ENCODE results near the gene ACYP1.

The ACYP1 gene

DNA sequence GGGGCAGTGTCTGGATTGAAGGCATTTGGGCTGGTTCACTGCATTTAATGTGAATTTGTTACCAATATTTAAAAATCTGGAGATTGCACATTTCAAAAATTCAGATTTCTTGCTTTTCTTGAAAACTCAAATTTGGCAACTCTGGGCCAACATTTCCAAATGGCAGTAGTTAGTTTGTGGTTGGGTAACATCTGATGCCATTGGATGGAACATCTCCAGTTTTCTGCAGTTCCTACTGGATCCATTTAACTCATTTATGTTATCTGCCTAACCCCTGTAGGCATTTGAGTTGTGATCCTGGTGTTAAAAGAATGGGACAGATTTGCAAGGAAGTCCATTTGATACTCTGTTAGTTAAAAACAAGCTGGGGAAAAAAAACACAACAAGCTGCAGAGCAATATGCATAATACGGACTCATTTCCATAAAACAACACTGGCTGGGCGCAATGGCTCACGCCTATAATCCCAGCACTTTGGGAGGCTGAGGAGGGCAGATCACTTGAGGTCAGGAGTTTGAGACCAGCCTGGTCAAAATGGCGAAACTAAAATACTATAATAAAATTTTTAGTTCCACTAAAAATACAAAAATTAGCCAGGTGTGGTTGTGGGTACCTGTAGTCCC lies 53.2 kb downstream of the ACYP1 start:
- H3K4me3 Mint-ChIP-seq, result no peak overlapping the region
- H3K9me3 Mint-ChIP-seq, result no peaks in the 10 kb centered on the region
- H3K27ac Mint-ChIP-seq, result no peak overlapping the region
- peaks cover 55% of the 10 kb centered on the region for H3K36me3 Mint-ChIP-seq
- CTCF ChIA-PET, result interaction anchor here (1.4 kb wide), 1 partner anchor 105 kb away, joined by 4 read pairs; no protein-coding TSS in a partner anchor
- peaks cover 24% of the 10 kb centered on the region for H3K4me1 Mint-ChIP-seq
- H3K27me3 Mint-ChIP-seq, result no peaks in the 10 kb centered on the region
- no peak for DNase-seq

GRCh38 chr14:75009176-75009575 lies 54.6 kb downstream of the ACYP1 start:
- no peak overlapping the region for H3K4me3 Mint-ChIP-seq
- CTCF ChIA-PET, result interaction anchor here (1.6 kb wide), 1 partner anchor 79 kb away, joined by 4 read pairs; no protein-coding TSS in a partner anchor
- peaks cover 64% of the 10 kb centered on the region for H3K36me3 Mint-ChIP-seq
- peaks cover 37% of the 10 kb centered on the region for H3K4me1 Mint-ChIP-seq
- no peak for DNase-seq
- H3K9me3 Mint-ChIP-seq, result no peaks in the 10 kb centered on the region
- no peaks in the 10 kb centered on the region for H3K27me3 Mint-ChIP-seq
- H3K27ac Mint-ChIP-seq, result no peak overlapping the region

DNA sequence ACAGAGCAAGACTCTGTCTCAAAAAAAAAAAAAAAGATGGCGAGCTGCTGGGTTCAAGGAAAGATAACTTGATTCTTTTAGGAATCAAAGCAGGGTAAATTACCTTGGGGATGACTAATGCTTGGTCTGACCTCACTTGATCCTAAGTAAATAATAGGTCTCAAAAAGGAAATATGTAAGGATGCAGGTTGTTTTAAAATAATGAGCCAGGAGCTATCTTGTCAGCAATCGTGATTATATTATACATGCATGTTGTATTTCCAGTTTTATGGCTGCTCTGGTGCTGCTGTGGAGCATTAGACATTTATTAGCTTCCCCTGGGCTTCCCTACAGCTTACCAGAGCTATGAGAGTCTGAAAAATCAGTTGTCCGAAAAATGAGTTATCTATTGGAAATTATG lies 58.5 kb downstream of the ACYP1 start:
- no peak for DNase-seq
- peaks cover 50% of the 10 kb centered on the region for H3K4me1 Mint-ChIP-seq
- H3K27me3 Mint-ChIP-seq, result no peaks in the 10 kb centered on the region
- H3K9me3 Mint-ChIP-seq, result peaks cover 5% of the 10 kb centered on the region
- CTCF ChIA-PET, result interaction anchor here (1.2 to 1.5 kb wide), 2 partner anchors 60 to 61 kb away, joined by 3 read pairs; no protein-coding TSS in a partner anchor
- no peak overlapping the region for H3K27ac Mint-ChIP-seq
- H3K36me3 Mint-ChIP-seq, result peaks cover 77% of the 10 kb centered on the region
- peak overlapping the region; percentile 16 for H3K4me3 Mint-ChIP-seq

DNA sequence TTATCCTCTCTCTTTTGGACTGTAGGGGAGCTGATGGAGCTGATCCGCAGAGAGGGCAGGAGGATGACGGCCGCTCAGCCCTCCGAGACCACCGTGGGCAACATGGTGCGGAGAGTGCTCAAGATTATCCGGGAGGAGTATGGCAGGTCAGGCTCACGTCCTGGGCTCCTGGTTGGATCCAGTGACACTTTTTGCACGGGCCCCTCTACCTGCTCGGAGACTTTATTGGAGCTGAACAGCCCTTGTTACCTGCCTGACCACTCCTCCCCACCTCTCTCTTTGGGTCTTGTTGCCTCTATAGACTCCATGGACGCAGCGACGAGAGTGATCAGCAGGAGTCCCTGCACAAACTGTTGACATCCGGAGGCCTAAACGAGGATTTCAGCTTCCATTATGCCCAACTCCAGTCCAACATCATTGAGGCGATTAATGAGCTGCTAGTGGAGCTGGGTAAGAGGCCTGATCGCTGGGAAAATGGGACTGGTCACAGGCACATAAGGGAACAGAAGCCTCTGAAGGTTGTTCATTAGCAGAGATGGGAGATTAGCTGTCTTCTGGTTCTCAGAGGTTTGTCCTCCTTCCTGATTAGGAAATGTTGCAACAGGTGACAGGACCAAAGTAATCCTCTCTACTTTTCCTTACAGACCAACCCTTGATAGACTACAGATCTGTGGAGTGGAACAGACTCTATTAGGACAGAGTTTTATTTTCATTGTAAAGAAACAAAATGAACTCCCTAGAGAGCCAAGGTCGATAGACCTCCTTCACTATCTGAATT lies 60.4 kb downstream of the ACYP1 start:
- Mint-ChIP-seq H3K4me1 (peaks cover 50% of the 10 kb centered on the region), H3K36me3 (peaks cover 62% of the 10 kb centered on the region), H3K27ac (peak overlapping the region; percentile 83), H3K27me3 (peaks cover 8% of the 10 kb centered on the region), H3K9me3 (peaks cover 5% of the 10 kb centered on the region), H3K4me3 (peak overlapping the region; percentile 93)
- peak; percentile 31 for DNase-seq
- CTCF ChIA-PET, result interaction anchor here (0.9 to 3.1 kb wide), 2 partner anchors 34 to 57 kb away, joined by 4 to 17 read pairs; no protein-coding TSS in a partner anchor
